Measurements from ENCODE around the gene IFITM10.

IFITM10 gene

DNA sequence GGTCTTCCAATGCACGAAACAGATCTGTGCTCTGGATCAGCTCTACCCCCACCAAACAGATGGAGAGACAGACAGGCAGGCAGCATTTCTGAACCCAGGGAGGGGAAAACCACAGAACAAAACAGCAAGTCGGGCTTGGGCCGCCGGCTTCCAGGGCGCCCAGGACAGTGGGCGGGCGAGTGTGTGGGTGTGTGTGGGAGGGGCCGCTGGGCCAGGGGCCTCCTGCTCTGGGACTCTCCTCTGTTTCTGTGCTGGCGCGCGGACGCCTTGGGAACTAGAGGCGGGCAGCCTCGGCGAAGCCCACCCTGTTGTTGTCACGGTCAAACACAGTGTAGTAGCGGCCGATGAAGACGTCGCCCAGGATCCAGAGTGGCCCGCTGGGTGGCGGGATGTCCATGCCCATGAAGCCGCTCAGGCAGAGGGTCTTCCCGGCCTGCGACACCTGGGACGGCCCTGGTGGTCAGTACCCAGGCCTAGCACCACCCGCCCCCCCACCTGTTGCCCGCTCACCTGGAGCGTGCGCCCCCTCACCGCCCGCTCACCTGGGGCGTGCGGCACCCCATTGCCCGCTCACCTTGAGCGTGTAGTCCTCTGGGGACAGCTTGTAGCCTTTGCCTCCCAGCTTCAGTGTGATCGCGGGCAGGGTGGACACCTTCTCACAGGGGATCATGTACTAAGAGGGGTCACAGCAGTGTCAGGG, 3.0 kb upstream of the IFITM10 start:
- in situ Hi-C loops (cut with MboI; ENCODE audit: low sequenced_read_pairs) = no loop called here

DNA sequence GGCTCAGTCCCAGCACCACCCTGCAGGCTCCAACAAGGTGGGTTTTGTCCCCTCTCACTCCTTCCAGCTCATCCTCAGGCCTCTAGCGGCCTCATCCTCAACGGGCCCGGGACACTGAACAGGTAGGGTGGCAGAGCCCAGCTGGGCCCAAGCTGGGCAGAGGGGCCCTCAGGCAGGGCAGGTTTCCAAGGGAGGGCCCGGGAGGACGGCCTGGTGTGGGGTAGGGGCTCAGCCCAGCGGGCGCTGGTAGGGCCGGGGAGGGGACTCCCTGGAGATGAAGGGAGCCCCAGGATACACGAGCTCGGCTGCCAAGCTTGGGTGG, 2.5 kb upstream of the IFITM10 start:
- in situ Hi-C loops (cut with MboI; ENCODE audit: low sequenced_read_pairs) = no loop called here

DNA sequence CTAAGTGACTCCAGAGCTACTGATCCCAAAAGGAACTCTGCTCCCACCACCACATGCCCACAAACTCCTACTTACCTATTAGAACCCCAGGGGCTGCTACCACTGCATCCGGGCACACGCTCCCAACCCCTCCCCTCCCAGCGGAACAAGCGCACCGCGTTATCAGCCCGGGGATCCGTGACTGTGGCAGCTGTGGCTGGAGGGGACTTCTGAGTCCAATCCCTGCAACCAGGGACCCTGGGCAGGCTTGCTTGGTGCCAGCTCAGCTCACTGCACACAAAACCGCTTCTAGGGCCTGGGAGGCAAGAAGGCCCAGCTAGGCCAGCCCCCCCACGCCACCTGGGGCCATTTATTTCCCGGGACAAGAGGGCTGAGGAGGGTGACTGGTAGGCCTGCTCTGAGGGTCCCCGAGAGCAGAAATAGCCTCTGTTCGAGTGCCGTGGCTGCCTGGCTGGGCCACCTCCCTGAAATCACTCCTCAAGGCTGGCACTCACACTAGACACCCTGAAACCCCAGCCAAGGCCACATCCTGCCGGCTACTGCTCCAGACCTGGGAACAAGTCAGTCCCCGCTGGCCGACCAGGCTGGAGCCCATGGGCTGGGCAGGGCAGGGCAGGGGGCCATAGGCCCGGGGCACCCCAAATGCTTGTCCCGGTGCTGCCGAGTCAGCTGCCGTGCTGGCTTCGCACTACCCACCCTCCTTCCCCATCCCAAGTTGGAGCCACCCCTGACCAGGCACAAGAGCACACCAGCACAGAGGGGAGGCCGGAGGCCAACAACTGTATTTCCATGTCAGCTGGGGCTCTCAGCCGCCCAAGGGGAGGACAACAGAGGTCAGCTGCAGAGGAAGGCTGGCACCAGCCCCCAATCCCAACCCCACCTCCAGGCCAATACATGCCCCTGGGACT, 1.9 kb upstream of the IFITM10 start:
- in situ Hi-C loops (cut with MboI; ENCODE audit: low sequenced_read_pairs) = no loop called here

DNA sequence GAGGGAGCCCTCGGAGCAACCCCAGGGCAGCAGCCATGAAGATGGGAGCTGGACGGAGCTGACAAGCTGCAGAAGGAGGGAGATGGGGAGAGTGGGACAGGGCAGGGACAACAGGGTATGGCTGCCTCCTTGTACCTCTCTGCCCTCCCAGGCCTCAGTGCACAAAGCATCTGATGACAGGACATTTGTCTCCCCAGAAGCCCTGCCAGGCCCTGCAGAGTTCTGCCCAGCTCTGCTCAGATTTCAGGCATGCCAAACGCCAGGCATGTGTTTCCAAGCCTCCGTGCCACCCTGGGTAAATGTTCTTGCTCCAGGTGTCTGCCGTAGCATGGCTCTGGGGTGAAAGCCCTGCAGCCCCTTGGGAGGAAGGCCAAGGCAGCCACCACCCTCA, 1.1 kb upstream of the IFITM10 start:
- in situ Hi-C loops (cut with MboI; ENCODE audit: low sequenced_read_pairs) = no loop called here

DNA sequence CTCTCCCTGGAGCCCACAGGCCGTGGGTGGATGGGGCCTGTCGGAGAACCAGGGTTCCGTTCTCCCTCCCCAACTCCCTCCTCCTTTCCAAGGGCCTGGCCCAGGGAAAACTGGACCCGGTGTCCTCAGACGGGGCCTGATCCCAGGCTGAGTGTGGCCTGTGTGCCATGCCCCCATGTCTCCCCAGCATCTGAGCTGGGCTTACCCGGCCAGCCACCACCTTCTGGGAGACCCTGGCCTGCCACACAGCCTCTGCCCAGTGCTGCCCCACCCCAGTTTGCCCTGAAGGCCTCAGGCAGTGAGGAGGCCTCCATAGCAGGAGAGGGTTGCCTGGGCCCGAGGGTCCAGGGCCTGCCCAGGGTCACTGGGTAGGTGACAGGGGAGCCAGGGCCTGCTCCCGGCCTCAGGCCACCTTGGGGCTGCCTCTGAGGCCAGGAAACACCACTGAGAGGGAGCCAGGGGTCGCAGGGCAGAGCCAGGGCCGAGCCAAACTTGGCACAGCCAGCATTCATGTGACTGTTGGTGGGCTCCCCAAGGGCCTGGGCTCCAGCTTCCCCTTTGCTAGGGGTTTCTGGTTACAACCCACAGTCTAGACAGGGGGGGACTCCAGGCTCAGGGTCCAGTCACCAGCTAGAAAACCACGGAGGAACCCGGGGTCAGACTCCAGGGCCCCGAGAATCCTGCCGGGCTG, 590 bp upstream of the IFITM10 start:
- in situ Hi-C loops (cut with MboI; ENCODE audit: low sequenced_read_pairs) = no loop called here

DNA sequence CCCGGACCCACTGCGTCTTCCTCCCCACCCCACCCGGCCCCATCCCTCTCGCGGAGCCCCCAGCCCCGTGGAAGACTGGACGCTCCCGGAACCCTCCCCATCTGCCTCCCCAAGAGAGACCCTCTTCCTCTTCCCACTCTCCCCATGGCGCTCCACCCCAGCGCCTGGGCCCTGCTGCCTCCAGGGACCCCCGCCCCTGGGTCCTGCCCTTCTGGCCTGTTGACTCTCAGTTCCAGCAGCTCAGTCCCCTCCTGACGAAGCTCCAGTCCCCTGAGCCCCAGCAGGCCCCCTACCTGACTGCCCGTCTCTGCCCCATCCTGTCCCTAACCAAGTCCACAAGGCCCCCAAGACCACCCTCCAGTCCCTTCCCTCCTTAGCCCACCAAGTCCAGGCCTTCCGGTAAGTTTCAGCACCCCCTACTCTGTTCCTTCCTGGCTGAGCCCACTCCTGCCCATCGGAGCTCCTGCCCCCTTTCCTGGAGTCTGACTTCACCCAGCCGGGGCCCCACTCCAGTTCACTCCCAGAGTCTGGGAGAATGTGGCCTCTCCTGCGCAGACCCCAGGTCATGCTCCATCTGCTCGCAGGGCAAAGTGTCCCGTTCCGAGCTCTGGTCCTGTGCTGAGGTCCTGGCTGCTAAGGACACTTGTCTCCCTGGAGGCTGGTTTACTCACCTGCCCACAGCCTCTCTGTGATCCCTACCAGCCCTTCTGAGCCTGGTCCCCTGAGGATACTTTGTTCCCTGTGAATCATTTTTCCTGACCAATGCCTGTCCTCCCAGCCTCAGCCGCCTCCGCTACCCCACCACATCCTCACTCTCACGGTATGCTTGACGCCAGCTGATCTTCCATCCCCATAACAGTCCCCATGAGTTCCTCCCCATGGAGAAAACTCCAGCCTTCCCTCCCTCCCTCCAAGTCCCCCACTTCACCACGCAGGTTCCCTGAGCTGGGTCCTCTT, 722 bp downstream of the IFITM10 start:
- in situ Hi-C loops (cut with MboI; ENCODE audit: low sequenced_read_pairs) = no loop called here

DNA sequence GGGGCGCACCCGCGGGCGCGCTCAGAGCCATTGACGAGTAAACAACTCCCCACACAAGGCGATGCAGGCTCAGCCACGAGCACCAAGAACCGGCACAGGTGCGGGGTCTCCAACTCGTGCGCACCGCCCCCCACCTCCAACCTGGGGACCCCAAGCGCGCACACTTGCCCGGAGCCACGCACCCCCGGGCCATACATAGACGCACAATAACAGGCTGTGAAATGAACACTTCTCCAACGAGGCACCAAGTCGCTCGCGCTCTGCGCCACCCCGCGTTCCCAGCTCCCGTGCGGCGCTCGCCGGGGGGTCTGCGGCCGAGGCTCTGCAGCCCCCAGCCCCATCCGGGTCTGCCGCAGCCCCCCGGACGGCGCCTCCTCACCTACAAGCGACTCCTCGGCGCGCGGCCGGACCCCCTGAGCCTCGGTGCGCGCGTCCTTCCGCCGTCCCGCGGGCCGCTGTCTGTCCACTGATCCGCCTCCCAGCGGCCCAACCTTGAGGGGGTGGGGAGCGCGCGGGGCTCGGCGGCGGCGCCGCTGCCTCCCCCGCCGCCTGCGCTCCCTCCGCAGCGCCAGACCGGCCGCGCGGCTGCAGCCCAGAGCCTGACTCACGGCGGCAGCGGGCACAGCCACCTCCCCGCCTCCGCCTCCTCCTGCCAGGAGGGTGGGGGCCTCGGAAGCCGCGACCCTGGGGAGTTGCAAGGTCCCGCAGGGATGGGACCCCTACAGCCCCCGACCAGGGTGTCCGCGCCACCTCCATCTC, 1.6 kb downstream of the IFITM10 start:
- in situ Hi-C loops (cut with MboI; ENCODE audit: low sequenced_read_pairs) = no loop called here

DNA sequence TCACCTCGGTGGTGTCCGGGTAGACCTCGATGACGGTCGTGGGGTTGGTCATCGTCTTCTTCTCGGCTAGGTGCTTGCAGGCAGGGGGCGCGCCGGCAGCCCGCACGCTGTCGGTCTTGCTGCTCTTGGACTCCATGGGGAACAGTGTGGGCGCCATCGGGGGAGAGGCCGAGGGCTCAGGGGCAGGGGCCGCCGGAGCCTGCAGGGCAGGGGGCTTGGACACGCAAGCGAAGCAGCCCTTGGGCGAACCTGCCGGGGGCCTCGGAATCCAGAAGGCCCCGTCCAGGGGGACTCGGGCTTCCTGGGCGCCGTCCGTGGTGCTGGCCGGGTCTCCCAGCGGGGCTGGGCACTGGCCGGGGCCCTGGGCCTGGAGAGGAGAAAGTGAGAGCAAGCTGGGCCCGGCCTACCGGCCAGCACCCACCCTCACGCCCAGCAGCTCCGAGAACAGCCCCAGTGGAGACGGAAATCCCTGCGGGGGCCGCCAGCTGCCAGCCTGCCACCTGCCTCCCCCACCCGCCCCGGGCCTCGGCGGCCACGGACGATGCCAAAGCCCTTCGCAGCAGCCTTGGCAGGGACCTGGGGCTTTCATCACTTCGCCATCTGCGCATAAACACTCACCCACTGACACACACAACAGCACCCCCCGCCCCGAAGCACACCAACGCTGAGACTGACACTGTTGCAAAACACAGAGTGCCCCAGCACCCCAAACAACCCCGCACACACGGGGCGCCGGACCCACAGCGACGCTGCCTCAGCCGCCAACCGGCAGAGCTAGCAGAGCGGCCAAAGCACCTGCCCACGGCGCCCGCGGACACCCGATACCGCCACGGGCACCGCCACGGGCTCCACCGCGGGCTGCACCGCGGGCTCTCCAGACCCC, 2.4 kb downstream of the IFITM10 start:
- in situ Hi-C loops (cut with MboI; ENCODE audit: low sequenced_read_pairs) = no loop called here

DNA sequence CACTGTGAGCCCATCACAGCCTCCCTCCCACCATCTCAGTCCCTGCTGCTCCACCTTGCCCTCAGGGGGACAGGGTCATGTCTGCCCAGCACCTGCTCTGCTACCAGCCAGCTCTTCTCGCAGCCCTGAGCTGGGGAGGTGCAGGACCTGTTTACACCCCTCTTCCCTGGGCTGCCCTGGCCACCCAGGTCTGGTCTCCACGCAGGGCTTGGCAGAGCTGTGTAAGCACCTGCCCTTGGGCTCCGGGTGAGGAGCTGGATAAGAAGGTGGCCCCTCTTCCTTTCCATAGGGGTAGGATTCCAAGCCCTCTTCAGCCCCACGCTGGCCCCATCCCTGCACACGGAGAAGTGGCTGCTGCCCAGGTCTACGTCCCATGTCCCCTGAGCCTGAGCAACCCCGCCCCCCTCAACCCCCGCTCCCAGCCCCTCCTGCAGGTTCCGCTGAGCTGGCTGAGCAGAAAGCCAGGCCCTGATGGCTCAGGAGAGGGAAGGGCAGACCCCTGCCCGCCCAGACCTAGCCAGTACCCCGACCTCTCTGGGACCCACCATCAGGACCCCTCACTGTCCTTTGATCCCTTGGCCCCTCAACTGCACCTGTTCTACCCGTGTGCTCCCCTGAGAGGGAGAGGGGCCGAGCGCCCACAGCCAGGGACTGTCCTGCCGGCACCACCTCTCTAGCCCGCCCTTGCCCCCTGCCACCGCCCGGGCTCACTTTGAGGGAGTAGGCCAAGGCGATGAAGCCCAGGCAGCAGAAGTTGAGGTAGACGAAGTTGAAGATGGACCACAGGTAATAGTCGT, 3.2 kb downstream of the IFITM10 start:
- in situ Hi-C loops (cut with MboI; ENCODE audit: low sequenced_read_pairs) = no loop called here

DNA sequence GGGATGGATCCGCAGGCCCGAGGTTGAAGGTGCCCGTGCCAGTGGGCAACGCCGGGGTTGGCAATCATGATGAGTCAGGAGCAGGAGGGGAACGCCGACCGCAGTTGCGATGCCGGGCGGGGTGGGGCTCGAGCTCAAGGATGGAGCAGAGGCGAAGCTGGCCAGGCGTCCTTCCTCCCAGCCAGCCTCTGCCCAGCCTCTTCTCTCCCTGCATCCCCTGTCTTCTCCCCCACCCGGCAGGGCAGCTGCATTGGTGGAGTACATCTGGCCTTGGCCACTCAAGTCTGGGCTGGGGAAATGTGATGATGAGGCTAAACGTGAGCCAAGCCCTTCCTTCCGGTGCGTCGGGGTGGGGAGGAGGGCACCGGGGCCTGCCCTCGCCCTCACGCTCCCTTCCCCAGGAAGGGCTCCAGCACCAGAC, 3.9 kb downstream of the IFITM10 start:
- in situ Hi-C loops (cut with MboI; ENCODE audit: low sequenced_read_pairs) = no loop called here

DNA sequence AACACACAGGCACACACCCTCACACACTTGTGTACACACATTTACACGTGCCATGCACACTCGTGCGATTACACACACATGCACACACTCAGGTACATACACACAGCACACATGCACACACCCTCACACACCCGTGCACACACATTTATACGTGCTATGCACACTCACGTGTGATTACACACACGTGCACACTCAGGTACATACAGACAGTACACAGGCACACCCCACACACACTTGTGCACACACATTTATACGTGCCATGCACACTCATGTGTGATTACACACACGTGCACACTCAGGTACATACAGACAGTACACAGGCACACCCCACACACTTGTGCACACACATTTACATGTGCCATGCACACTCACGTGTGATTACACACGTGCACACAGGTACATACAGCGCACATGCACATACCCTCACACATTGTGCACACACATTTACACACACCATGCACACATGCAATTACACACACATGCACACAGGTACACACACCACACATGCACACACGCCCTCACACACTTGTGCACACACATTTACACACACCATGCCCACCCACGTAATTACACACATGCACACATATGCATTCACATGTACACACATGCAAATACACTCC, 4.6 kb downstream of the IFITM10 start:
- in situ Hi-C loops (cut with MboI; ENCODE audit: low sequenced_read_pairs) = no loop called here

DNA sequence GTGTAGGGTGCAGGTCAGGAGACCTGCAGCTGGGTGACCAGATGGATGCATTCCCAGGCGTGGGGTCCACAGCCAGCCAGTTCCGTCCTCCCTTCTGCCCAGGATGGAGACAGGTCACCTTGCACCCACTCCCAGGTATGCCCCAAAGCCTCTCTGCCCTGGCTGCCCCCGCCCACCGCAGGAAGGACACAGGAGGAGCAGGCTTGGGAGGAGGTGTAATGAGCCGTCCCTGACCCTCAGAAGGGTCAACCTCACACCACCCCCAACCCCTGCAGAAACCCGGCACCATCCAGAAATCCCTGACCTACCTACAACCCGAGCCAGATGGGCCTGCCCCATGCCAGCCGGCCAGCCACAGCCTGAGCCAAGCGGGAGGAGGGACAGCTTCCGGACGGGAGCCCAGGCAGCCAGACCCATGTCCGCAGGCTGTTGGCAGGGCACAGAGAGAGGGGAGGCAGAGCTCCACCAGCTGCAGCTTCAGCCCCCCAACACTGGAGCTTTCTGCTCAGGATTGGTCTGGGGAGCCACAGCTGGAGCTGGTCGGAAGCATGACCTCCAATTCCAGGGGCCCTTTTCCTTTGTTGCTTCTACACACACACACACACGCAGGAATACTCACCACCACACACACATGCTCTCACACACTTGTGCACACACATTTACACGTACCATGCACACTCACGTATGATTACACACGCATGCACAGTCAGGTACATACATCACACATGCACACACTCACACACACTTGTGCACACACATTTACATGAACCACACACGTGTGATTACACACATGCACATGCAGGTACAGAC, 5.3 kb downstream of the IFITM10 start:
- in situ Hi-C loops (cut with MboI; ENCODE audit: low sequenced_read_pairs) = no loop called here

DNA sequence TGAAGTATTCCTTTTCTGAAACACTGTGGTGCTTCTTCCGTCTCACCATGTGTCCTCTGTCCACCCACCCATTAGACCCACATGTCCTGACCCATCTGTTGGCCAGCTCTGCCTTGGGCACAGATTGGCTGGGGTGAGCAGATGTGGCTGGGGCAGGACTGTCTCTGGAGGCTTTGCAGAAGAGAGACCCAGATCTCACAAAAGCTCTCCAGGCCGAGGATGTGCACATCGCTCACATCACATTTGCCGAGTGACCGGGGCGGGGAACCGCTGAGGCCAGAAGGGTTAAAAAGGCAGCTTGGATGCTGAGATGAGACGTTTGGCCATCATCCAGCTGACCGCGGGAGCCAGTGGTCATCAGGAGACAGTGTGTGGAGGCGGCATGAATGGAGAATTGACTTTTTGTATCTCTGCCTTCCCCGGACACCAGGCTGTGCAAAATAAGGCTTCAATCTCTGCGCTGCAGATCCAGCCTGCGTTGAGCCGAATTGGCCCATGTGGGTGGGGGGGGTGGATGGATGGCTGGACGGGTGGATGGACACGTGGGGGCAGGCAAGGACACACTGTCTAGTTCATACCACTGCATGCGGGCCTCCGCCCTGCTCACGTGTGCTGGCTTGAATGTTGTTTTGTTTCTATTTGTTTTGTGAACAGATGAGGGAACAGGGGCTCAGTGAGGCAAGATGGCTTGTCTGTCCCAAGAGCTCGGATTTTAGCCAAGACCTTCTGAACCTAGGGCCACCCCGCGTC, 6.1 kb downstream of the IFITM10 start:
- in situ Hi-C loops (cut with MboI; ENCODE audit: low sequenced_read_pairs) = no loop called here

DNA sequence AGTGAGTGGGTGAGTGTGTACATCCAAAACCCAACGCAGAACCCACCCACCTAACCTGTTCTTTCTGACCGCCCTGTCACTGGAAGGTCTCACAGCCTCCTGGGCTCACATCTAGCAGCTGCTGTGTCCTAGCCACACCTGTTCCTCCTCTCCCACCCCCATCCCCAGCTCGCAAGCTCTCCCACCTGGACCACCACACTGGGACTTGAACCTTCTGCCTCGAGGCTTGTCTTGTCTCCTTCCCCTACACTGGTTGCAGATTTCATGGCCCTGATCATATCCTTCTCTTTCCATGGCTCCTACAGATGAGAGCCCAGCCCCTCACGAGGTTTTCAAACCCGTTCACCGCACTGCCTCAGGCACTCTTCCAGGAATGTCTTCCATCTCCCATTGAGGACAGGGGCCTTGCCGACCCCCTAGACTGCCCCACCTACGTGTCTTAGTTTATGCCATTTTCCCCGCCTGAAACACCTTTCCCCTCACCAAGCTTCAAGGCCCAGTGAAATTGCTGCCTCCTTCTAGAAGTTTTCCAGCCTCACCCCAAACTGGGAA, 6.7 kb downstream of the IFITM10 start:
- in situ Hi-C loops (cut with MboI; ENCODE audit: low sequenced_read_pairs) = no loop called here

DNA sequence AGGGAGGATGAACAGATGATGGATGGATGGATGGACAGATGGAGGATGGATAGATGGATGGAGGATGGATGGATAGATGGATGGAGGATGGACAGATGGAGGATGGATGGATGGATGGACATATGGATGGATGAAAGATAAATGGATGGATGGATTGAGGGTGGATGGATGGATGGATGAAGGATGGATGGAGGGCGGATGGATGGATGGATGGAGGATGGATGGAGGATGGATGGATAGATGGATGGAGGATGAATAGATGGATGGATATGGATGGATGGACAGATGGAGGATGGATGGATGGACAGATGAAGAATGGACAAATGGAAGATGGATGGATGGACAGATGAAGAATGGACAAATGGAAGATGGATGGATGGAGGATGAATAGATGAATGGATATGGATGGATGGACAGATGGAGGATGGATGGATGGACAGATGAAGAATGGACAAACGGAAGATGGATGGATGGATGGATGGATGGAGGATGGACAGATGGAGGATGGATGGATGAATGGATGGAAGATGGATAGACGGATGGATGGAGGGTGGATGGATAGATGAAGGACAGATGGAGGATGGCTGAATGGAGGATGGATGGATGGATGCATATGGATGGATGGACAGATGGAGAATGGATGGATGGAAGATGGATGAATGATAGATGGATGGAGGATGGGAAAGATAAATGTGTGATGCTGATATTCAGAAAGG, 7.4 kb downstream of the IFITM10 start:
- in situ Hi-C loops (cut with MboI; ENCODE audit: low sequenced_read_pairs) = no loop called here

Data from HL-60/S4 treated with phorbol 12-myristate 13-acetate at 8.2 ng/mL for 4 days and 3 days (cell line).